DOHH2 (cell line): ENCODE measurements around the gene AQP11.

Experiments used
- H3F3A ChIP-seq: fragments of 200-600 bp; sonication (generic), shearing (Covaris generic); 2 replicates; pipeline ENCODE4 v1.6.0; 2016; ENCODE audit warnings: antibody characterized with exemption, mild to moderate bottlenecking; ENCODE audit not compliant: control insufficient read depth, insufficient read depth
- H3K27ac ChIP-seq: fragments of 200-600 bp; sonication (generic); 2 replicates; pipeline ENCODE4 v1.5.1; 2014; ENCODE audit warnings: low read depth, mild to moderate bottlenecking, low read length, moderate library complexity
- H3K27me3 ChIP-seq: fragments of 200-600 bp; sonication (generic); 2 replicates; pipeline ENCODE4 v1.6.1; 2014; ENCODE audit warnings: mild to moderate bottlenecking, low read length, mixed read lengths; ENCODE audit not compliant: control insufficient read depth
- H3K36me3 ChIP-seq: fragments of 200-600 bp; sonication (generic); 2 replicates; pipeline ENCODE4 v1.6.1; 2014; ENCODE audit warnings: mild to moderate bottlenecking, low read length, moderate library complexity, mixed read lengths; ENCODE audit not compliant: control insufficient read depth
- H3K4me1 ChIP-seq: fragments of 200-600 bp; sonication (generic); 2 replicates; pipeline ENCODE4 v1.6.1; 2014; ENCODE audit warnings: mild to moderate bottlenecking, low read length, mixed read lengths; ENCODE audit not compliant: control insufficient read depth
- H3K4me2 ChIP-seq: fragments of 200-600 bp; sonication (generic); 2 replicates; pipeline ENCODE4 v1.6.0; 2014; ENCODE audit warnings: mild to moderate bottlenecking, low read length, moderate library complexity
- H3K4me3 ChIP-seq: fragments of 200-600 bp; sonication (generic); 2 replicates; pipeline ENCODE4 v1.5.1; 2014; ENCODE audit warnings: mild to moderate bottlenecking, low read length, mixed read lengths
- H3K79me2 ChIP-seq: fragments of 200-600 bp; sonication (generic); 2 replicates; pipeline ENCODE4 v1.6.1; 2014; ENCODE audit warnings: mild to moderate bottlenecking, low read length, mixed read lengths; ENCODE audit not compliant: control insufficient read depth
- H3K9me2 ChIP-seq: fragments of 200-600 bp; sonication (generic); replicated peaks from 2 replicates; pipeline ENCODE4 v1.6.1; 2014; ENCODE audit warnings: mild to moderate bottlenecking, low read length, mixed read lengths; ENCODE audit not compliant: control insufficient read depth
- H3K9me3 ChIP-seq: fragments of 200-600 bp; sonication (generic); 2 replicates; pipeline ENCODE4 v1.6.1; 2014; ENCODE audit warnings: antibody characterized with exemption, low read length, mixed read lengths; ENCODE audit not compliant: control insufficient read depth, insufficient read depth
- H4K20me1 ChIP-seq: fragments of 200-600 bp; sonication (generic); 2 replicates; pipeline ENCODE4 v1.6.0; 2014; ENCODE audit warnings: low read depth, mild to moderate bottlenecking, antibody characterized with exemption, low read length, moderate library complexity; ENCODE audit not compliant: control insufficient read depth, insufficient read depth
- CTCF ChIP-seq: fragments of 200-600 bp; sonication (generic); IDR thresholded peaks from one replicate; pipeline ENCODE4 v1.5.1; 2014; ENCODE audit warnings: antibody characterized with exemption, mild to moderate bottlenecking, low read depth, low read length; ENCODE audit not compliant: poor library complexity, severe bottlenecking
- EZH2phosphoT487 ChIP-seq: fragments of 200-600 bp; sonication (generic); IDR thresholded peaks from 2 replicates; pipeline ENCODE4 v1.6.1; 2017; ENCODE audit warnings: borderline replicate concordance, mild to moderate bottlenecking, antibody characterized with exemption, low read length, moderate library complexity, mixed read lengths

The AQP11 gene

GRCh38 chr11:77602381-77603088 lies 12.8 kb downstream of the AQP11 start:
- H3K36me3 ChIP-seq = no peaks in the 10 kb centered on the region
- no peaks in the 10 kb centered on the region for H3K27me3 ChIP-seq
- H4K20me1 ChIP-seq = no peaks in the 10 kb centered on the region
- no peaks in the 10 kb centered on the region for H3K9me2 ChIP-seq
- no peak overlapping the region for H3K4me3 ChIP-seq
- no peaks in the 10 kb centered on the region for H3K79me2 ChIP-seq
- TF ChIP-seq EZH2phosphoT487 = no peak
- TF ChIP-seq CTCF = no peak
- no peaks in the 10 kb centered on the region for H3K9me3 ChIP-seq
- no peak overlapping the region for H3K27ac ChIP-seq
- no peaks in the 10 kb centered on the region for H3K4me1 ChIP-seq
- no peaks in the 10 kb centered on the region for H3F3A ChIP-seq
- no peak overlapping the region for H3K4me2 ChIP-seq

GRCh38 chr11:77604281-77604680 lies 14.5 kb downstream of the AQP11 start:
- Histone ChIP-seq H3K36me3 (peaks cover 14% of the 10 kb centered on the region), H3K79me2 (no peaks in the 10 kb centered on the region), H3F3A (no peaks in the 10 kb centered on the region), H4K20me1 (no peaks in the 10 kb centered on the region), H3K4me2 (no peak overlapping the region), H3K9me3 (no peaks in the 10 kb centered on the region), H3K4me3 (no peak overlapping the region), H3K27ac (no peak overlapping the region), H3K9me2 (no peaks in the 10 kb centered on the region), H3K4me1 (no peaks in the 10 kb centered on the region), H3K27me3 (no peaks in the 10 kb centered on the region)
- no peak for TF ChIP-seq EZH2phosphoT487
- no peak for TF ChIP-seq CTCF

- no peaks in the 10 kb centered on the region for H3K79me2 ChIP-seq
- no peaks in the 10 kb centered on the region for H3K4me1 ChIP-seq
- H3K27ac ChIP-seq = no peak overlapping the region
- no peaks in the 10 kb centered on the region for H3K9me3 ChIP-seq
- H3K36me3 ChIP-seq = peaks cover 45% of the 10 kb centered on the region
- no peaks in the 10 kb centered on the region for H3K9me2 ChIP-seq
- TF ChIP-seq EZH2phosphoT487 (no peak), CTCF (no peak)
- H3K4me3 ChIP-seq = no peak overlapping the region
- H4K20me1 ChIP-seq = no peaks in the 10 kb centered on the region
- no peaks in the 10 kb centered on the region for H3K27me3 ChIP-seq
- H3K4me2 ChIP-seq = no peak overlapping the region
- H3F3A ChIP-seq = peaks cover 5% of the 10 kb centered on the region; the same call in 1 of the 2 replicates
These were observed 19.5 kb downstream of the AQP11 start for GRCh38 chr11:77609234-77609633.
